Embryonic facial prominence (tissue), 1 donor: ENCODE data around the gene WNT7B.

ENCODE experiments used
- DNase-seq: peaks from one replicate; pipeline ENCODE4 v3.0.0-alpha.2; 2016; ENCODE audit errors: extremely low spot score

The WNT7B gene

GRCh38 chr22:45906946-45907345, 70.0 kb downstream of the WNT7B start:
- no peak for DNase-seq

DNA sequence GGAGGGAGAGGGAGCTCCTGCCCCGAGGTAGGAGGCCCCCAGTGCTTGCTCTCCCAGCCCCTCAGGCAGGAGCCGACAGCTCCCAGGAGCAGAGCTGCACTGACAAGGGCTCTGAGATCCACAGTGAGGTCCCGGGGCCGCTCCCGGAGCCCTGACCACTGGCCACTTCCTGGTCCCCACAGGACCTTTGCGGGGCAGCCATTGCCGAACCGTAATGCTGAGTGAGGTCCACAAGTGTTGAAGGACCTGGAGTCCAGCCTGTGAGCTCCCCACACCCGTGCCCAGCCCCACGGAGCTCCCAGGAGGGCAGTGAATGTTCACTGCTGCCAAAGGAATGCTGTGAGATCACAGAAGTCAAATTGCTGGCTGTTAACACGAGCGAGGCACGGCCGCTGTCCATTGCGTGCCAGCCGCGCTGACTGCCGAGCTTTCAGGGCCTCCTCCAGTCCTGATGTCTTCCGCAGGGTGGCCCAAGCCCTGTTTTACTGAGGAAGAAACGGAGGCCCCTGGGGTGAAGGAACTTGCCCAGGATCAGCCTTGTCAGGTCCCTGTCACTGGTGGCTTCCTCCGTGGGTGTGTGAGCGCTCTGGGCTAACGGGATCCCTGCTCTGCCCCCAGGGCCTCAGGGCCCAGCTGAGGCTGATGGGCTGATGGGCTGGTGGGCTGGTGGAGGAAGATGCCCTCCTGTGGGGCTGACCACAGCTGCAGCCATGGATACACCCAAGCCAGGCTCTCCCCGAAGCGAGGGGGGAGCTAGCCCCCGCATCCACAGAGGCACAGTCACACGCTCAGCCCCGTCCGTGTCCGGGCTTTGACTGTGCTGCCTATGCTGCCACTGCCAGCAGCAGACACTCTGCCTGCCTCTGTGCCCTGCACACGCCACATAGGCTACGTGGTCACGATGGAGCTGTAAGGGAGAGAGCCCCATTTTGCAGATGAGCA, 70.8 kb downstream of the WNT7B start:
- DNase-seq = no peak

DNA sequence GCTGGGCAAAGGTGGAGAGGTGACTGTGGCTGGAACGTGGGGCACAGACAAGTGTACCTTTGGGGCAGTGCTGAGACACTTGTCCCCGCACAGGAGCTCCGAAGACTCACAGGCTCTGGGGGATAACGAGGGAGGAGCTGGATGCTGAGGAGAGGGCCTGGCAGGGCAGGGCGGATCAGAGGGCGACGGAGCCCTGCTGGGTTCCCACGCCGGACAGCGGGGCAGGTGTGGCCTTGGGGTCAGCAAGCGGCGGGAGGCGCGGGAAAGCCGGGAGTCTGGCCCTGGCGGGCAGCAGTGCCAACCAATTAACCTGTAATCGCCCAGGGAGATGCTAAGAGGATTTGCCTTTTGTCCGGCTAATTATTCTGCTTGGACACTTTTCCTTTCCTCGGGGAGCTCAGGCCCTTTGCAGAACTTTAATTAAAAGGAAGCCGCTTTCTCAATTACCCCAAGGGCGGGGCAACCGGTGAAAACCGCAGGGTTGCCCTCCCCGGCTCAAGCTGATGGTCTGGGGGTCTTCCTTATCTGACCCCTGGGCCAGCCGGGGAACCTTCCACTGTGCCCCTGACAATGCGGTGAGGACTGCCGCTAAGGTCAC, 71.5 kb downstream of the WNT7B start:
- no peak for DNase-seq

- no peak for DNase-seq
Observed at GRCh38 chr22:45904236-45904635, 72.7 kb downstream of the WNT7B start.

- no peak for DNase-seq
Observed at GRCh38 chr22:45903355-45904135, 73.4 kb downstream of the WNT7B start.

- DNase-seq = no peak
Observed at GRCh38 chr22:45897736-45898135, 79.2 kb downstream of the WNT7B start.

DNA sequence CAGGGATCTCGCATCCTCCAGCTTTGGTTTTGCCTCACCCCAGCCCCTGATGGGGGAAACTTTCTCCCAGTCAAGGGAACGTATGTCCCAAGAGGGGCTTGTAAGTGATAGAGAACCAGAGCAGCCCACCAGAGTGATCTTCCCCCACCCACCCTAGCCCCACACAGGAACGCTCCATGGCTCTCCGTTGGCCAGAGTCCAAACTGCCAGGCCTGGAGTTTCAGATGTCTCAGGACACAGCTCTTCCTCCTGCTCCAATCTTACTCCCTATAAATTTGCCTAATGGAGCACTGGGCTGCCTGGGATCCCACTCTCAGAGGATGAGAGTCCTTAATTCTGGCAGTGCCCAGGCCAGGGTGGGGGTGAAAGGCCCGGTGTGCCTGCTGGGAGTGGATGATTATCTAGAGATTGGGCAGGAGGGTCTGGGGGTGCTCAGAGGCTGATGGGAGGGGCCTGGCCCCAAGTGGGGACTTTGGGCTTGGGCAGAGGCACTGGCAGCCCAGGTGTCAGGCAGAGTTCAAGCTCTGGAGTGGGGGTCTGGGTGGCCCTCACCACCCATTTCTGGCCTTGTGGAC, 79.9 kb downstream of the WNT7B start:
- no peak for DNase-seq

- DNase-seq = no peak
Observed at GRCh38 chr22:45896153-45896951, 80.6 kb downstream of the WNT7B start.

DNA sequence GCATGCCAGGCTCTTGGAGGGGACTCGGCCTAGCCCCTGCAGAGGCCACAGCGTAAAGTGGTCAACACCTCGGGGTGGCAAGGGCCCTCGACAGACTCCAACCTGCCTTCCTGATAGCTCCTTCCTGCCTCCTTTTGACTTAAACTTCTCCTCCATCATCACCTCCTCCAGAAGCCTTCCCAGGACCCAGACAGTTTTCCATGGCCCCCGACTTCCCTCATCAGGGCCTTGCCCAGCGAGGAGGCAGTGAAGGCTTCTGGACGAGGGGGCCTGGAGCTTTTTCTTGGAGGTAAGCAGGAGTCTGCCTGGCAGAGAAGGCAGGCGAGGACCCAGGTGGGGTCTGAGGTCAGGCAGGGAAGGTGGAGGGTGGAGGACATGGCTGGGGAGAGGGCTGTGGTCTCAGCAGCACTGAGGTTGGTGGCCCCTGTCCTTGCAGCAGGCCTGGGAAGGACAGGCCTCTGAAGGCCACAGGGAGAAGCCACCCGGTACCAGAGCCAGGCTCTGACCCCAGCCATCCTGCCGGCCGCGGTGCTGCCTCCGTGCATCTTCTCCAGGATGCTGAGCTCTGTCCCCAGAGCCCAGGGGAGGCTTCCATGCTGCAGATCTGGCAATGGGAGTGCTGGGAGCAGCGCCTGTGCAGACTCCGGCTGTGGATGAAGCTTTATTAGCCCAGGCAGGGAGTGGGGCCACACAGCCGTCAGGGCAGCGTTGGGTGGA, 81.4 kb downstream of the WNT7B start:
- DNase-seq = no peak

DNA sequence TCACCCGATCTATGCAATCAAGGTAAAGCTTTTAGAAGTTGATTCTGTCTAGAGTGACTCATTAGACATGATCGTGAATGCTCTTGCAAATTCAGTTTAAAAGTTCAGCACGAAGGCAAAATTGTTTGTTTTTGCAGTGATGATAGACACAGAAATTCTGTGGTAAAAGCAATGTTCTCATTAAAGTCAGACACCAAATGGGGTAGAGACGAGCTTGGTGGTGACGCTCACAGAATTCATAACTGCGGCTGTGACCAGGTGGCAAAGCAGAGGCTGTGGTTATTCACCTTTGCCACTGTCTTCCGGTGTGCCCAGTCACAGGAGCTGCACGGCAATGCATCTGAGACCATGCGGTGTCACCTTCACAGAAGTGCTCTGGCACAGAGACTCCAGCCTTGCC, 83.4 kb downstream of the WNT7B start:
- DNase-seq = no peak

GRCh38 chr22:45892681-45893461, 84.1 kb downstream of the WNT7B start:
- no peak for DNase-seq

- no peak for DNase-seq
Observed at GRCh38 chr22:45891996-45892621, 84.9 kb downstream of the WNT7B start.

DNA sequence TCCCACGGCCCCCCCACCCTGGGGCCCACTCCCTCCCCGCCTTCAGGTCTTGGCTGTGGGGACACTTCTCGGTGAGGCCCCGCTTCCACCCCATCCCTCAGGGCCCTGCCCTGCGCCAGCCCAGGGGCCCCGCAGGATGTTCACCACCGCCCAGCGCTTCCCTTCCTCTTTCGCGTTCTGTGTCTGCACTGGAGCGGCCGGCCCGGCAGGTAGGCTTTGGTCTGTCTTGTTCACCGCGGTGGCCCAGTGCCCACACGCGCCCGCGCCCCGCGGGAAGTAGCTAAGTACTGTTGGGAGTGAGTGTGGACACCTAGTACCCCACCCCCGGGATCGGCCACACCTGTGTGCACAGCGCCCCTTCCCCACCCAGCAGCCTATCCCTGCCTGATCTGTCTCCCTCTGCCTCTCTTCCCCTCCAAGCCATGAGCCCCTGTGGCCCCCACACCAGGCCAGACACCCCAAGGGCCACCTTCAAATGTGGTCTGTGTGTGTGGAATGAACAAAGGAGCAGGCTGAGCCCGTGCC, 85.4 kb downstream of the WNT7B start:
- DNase-seq = no peak

DNA sequence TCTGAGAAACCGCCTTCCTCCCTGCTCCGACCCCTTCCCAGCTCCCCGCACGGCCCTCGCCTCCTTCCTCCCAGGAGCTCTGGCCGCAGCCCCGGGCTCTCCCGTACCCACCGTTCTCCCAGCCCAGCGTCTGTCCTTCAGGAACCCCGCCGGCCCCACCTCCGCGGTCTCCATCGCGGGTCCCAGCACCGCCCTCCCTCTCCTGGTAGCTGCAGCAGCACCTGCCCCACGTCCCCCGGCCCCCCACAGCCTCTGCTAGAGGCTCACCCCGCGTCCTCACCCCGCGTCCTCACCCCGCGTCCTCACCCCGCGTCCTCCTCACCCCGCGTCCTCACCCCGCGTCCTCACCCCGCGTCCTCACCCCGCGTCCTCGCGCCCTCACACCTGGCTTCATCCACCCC, 85.9 kb downstream of the WNT7B start:
- DNase-seq = no peak

DNA sequence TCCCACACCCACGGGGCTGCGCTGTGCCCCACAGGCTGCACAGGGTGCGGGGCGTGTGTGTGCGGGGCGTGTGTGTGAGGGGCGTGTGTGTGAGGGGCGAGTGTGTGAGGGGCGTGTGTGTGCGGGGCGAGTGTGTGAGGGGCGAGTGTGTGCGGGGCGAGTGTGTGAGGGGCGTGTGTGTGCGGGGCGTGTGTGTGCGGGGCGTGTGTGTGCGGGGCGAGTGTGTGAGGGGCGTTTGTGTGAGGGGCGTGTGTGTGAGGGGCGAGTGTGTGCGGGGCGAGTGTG, 86.7 kb downstream of the WNT7B start:
- DNase-seq = no peak

DNA sequence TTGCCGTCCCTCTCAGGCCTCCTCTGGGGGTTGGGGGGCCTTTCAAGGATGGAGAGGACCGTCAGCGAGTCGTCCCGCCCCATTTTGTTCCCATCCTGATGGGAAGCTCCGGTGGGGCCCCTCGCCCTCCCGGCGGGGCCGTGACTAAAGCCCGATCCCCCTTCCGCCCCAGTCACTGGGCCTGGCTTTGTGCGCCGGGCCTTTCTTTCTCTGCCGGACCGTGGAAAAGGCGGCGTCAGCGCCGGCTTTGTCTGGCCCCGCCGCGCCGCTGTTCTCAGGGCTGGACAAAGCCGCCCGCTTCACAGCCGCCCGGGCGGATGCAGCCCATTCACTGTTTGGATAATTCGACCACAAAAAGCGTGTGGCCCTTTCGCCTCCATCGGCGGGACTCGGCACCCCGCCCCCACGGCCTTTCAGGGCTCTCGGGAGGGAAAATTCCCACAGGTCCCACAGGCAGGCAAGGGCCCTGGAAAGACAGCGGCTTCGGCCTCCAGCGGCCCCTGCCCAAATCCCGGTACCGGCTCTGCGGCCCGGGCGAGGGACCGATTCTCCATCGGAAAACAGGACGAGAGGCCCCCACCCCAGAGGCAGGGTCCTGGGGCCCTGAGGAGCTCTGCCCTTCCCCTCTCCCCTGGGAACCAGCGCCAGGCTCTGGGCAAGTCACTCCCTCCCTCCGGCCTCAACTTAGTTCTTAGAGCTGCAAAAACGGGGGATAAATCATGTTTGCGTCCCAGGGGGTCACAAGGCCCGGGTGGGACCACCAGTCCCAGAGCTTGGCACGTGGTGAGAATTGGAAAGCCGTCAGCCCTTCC, 87.2 kb downstream of the WNT7B start:
- no peak for DNase-seq

- DNase-seq = no peak
Observed at GRCh38 chr22:45889093-45889538, 87.8 kb downstream of the WNT7B start.
